K562 (cell line): ENCODE results near the gene RAB43. TPM values are rescaled to one million over a fixed set of nuclear protein-coding genes. Genes with fewer than 3 reads are reported as not detected.
A peak's percentile ranks its signal among the peaks of the same experiment; 100 is the strongest.
"Not testable (repeated sequence)": the region's sequence is repeated elsewhere in the genome, so short reads cannot be mapped to it uniquely, and the experiment has no call there.

Experiments used
- ATAC-seq: fragments of 200-7000 bp; cut with Tn5 transposase; 3 replicates; pipeline ENCODE4 v1.9.1; 2020; ENCODE audit warnings: moderate library complexity
- BruUV-seq: library from RNA; stranded (reverse); fragments of 400-500 nt; replicated peaks from 2 replicates; lab custom pipeline; 2021; lab: Mats Ljungman, UMichigan
- CTCF ChIA-PET: fragments of 300-600 bp; formaldehyde crosslinking; extraction: SDS; loops from one replicate; lab custom pipeline; 2021; ENCODE audit warnings: low intra/inter-chr PET ratio; lab: Yijun Ruan, JAX
- POLR2A ChIA-PET: fragments of 300-600, 350-650 bp; sonication (Branson Sonifier 250); formaldehyde crosslinking; extraction: SDS; loops from one replicate; lab custom pipeline; 2021; ENCODE audit warnings: antibody characterized with exemption, inconsistent platforms; lab: Yijun Ruan, JAX
- DNase-seq, 4 experiments: peaks; one replicate each; pipeline versions ENCODE4 v3.0.0 to v3.0.0-alpha.2; 2011 to 2018; ENCODE audit warnings: low spot score in 3 of 4, mixed read lengths in 3 of 4; ENCODE audit errors: extremely low read depth in 1 of 4
- FAIRE-seq: peaks from 2 replicates; lab custom pipeline; 2011; peaks lifted over from hg19 to GRCh38; lab: Jason Lieb, UNC
- H2AFZ ChIP-seq: 2 replicates; pipeline ENCODE4 v1.6.0; 2011; ENCODE audit warnings: low read depth, low read length, control low read depth, inconsistent platforms
- H3K27ac ChIP-seq: fragments of 200-600 bp; 3 replicates; pipeline ENCODE4 v1.8.0; 2011; ENCODE audit warnings: low read depth, mild to moderate bottlenecking, control low read depth, inconsistent platforms, low read length, moderate library complexity, mixed read lengths; ENCODE audit errors: extremely low read depth
- H3K27me3 ChIP-seq, 2 experiments: fragments of 300-600 bp in 1 of 2; 2 replicates in 1 of 2; 3 replicates in 1 of 2; pipeline versions ENCODE4 v1.6.0 to v1.8.0; 2011; ENCODE audit warnings: inconsistent platforms in 2 of 2, low read length in 2 of 2, mild to moderate bottlenecking in 1 of 2, mixed read lengths in 1 of 2, moderate library complexity in 1 of 2; ENCODE audit not compliant: control insufficient read depth in 2 of 2, insufficient read depth in 2 of 2
- H3K36me3 ChIP-seq: fragments of 300-600 bp; 3 replicates; pipeline ENCODE4 v1.8.0; 2011; ENCODE audit warnings: mild to moderate bottlenecking, low read length, inconsistent platforms; ENCODE audit not compliant: control insufficient read depth, insufficient read depth
- H3K4me1 ChIP-seq, 2 experiments: fragments of 200-600 bp in 1 of 2; replicated peaks in 1 of 2; 2 replicates in 1 of 2; 3 replicates in 1 of 2; pipeline versions ENCODE4 v1.5.1 to v1.8.0; 2011; ENCODE audit warnings: inconsistent platforms in 2 of 2, low read length in 2 of 2, mild to moderate bottlenecking in 1 of 2, mixed read lengths in 1 of 2, moderate library complexity in 1 of 2; ENCODE audit not compliant: control insufficient read depth in 2 of 2, insufficient read depth in 2 of 2
- H3K4me2 ChIP-seq: 2 replicates; pipeline ENCODE4 v1.6.1; 2011; ENCODE audit warnings: low read length, control low read depth, inconsistent platforms, mixed read lengths; ENCODE audit not compliant: insufficient read depth
- H3K4me3 ChIP-seq: fragments of 200-600 bp; sonication (generic), shearing (Covaris generic); 2 replicates; pipeline ENCODE4 v1.5.1; 2016; ENCODE audit warnings: control low read depth, inconsistent platforms
- H3K79me2 ChIP-seq: fragments of 200-600 bp; 3 replicates; pipeline ENCODE4 v1.8.0; 2011; ENCODE audit warnings: low read length, inconsistent platforms; ENCODE audit not compliant: control insufficient read depth, insufficient read depth
- H3K9ac ChIP-seq, 2 experiments: 2 replicates each; pipeline versions ENCODE4 v1.6.0 to v1.6.1; 2011; ENCODE audit warnings: low read depth in 2 of 2, low read length in 2 of 2, control low read depth in 1 of 2, inconsistent platforms in 1 of 2, mild to moderate bottlenecking in 1 of 2, mixed read lengths in 1 of 2; ENCODE audit not compliant: insufficient read depth in 1 of 2
- H3K9me1 ChIP-seq: one replicate; pipeline ENCODE4 v1.6.0; 2011; ENCODE audit warnings: inconsistent platforms, mild to moderate bottlenecking, low read length, moderate library complexity; ENCODE audit not compliant: control insufficient read depth, insufficient read depth
- H3K9me3 ChIP-seq: replicated peaks from 2 replicates; pipeline ENCODE4 v1.5.1; 2011; ENCODE audit warnings: low read depth, low read length, inconsistent platforms; ENCODE audit not compliant: control insufficient read depth, insufficient read depth
- H4K20me1 ChIP-seq: replicated peaks from 2 replicates; pipeline ENCODE4 v1.6.1; 2011; ENCODE audit warnings: low read length, inconsistent platforms, mixed read lengths; ENCODE audit not compliant: control insufficient read depth, insufficient read depth
- PRPF4 ChIP-seq: fragments of 200-400 bp; formaldehyde crosslinking; IDR thresholded peaks from one replicate; pipeline ENCODE4 v1.6.1; 2017; ENCODE audit warnings: low read length, low read depth, mild to moderate bottlenecking; ENCODE audit not compliant: insufficient read depth, poor library complexity, severe bottlenecking
- ZNF324 ChIP-seq: fragments of 250-450 bp; sonication (Bioruptor Pico); IDR thresholded peaks from 2 replicates; pipeline ENCODE4 v1.4.0; 2020; ENCODE audit warnings: mild to moderate bottlenecking
- WGBS: fragments of 100-300 bp; shearing (Covaris generic); methylation state at CpG from one replicate; pipeline ENCODE4 v1.1.6; 2016; ENCODE audit warnings: low coverage, mixed read lengths; ENCODE audit not compliant: insufficient coverage; ENCODE audit errors: missing lambda C conversion rate; 5-methylcytosine and 5-hydroxymethylcytosine counted together
- in situ Hi-C: fragments of 300-500 bp; cut with MboI; formaldehyde crosslinking; loops from 4 replicates; pipeline ENCODE4 v1.15.0; 2018; ENCODE audit warnings: inconsistent platforms, mixed read lengths
- intact Hi-C: fragments of 100-400 bp; cut with micrococcal nuclease; formaldehyde crosslinking; loops from 2 replicates; pipeline ENCODE4 v1.14.2; 2022
- polyA plus RNA-seq, 8 experiments: library from polyadenylated mRNA; depleted of rRNA in 4 of 8; stranded (reverse) in 5 of 8; unstranded in 3 of 8; fragments of >200 nt; fragmentation: Nextera tagmentation in 2 of 8; fragmentation: Illumina TruSeq in 1 of 8; extraction: Ambion mirVana in 2 of 8; extraction: Trizol in 1 of 8; gene quantifications; 2 replicates each; pipeline versions ENCODE4 v1.2.1 to v1.2.3, GENCODE V29; 2011 to 2014; ENCODE audit warnings: inconsistent platforms in 1 of 8, missing spikeins in 1 of 8
- total RNA-seq, 7 experiments: library from RNA; depleted of rRNA in 6 of 7; stranded (reverse); fragments of >200 nt in 6 of 7; fragmentation: Illumina TruSeq in 2 of 7; extraction: Trizol in 2 of 7; gene quantifications; 2 replicates each; pipeline versions ENCODE4 v1.2.1 to v1.2.3, GENCODE V29; 2011 to 2021; ENCODE audit warnings: low replicate concordance in 1 of 7

Gene RAB43
- total and polyA plus RNA-seq, 9 of the 15 experiments (the other 6 are each of a cell fraction or from before 2014, with no cell fraction given), result 0.04 to 6.8 (median 1.7) TPM; not detected in 2

DNA sequence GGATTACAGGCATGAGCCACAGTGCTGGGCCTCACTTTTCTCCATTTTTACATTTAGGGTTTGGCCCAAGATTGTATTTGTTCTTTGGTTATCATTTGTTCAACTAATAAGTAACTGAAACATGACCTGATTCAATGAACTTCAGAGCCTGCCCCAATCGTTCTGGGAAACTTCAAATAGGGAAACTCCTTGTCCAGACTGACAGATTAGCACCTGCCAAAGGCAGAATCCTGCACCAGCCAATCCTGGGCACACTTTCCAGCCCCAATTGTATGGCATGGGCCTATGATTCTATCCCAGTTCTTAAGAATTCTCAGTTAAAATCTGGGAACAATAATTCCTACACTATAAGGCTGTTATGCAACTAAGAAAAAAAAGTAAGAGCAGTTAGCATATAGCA, 18.3 kb upstream of the RAB43 start:
- H3K27ac ChIP-seq, result no peak overlapping the region
- ATAC-seq, result no peak
- H3K4me3 ChIP-seq, result no peak overlapping the region
- no peaks in the 10 kb centered on the region for H3K79me2 ChIP-seq
- H3K27me3 ChIP-seq, result no peaks in the 10 kb centered on the region
- H4K20me1 ChIP-seq, result no peaks in the 10 kb centered on the region
- H3K36me3 ChIP-seq, result peaks cover 29% of the 10 kb centered on the region; the same call in 1 of the 3 replicates
- H3K9ac ChIP-seq, result no peak overlapping the region
- 0% methylated on average over 1 of the region's 1 CpG for WGBS
- no peaks in the 10 kb centered on the region for H3K9me1 ChIP-seq
- no peak for FAIRE-seq
- in situ Hi-C loops (no loop called here), intact Hi-C loops (no loop called here)
- TF ChIP-seq ZNF324 (no peak), PRPF4 (no peak)
- no peaks in the 10 kb centered on the region for H3K4me1 ChIP-seq
- no peak for DNase-seq
- ChIA-PET CTCF (no interaction called here), POLR2A (no interaction called here)
- no peak overlapping the region for H2AFZ ChIP-seq
- H3K9me3 ChIP-seq, result no peaks in the 10 kb centered on the region
- BruUV-seq, result TSS peak; percentile 33
- H3K4me2 ChIP-seq, result no peak overlapping the region

- H3K9me1 ChIP-seq, POLR2A ChIA-PET, CTCF ChIA-PET, in situ Hi-C loops, H3K4me1 ChIP-seq, H4K20me1 ChIP-seq, H3K9me3 ChIP-seq, ATAC-seq, DNase-seq, intact Hi-C loops, FAIRE-seq, H3K9ac ChIP-seq, H3K27ac ChIP-seq, H3K79me2 ChIP-seq, H3K4me2 ChIP-seq, BruUV-seq, H3K4me3 ChIP-seq, H3K27me3 ChIP-seq, H2AFZ ChIP-seq: not testable (repeated sequence)
- WGBS, result 93% methylated on average over 5 of the region's 10 CpGs
- peaks cover 44% of the 10 kb centered on the region for H3K36me3 ChIP-seq
Measured at GRCh38 chr3:129136275-129136674, 14.7 kb upstream of the RAB43 start.
